ENCODE data around the gene ZNF681.
"Not testable (repeated sequence)": the region's sequence is repeated elsewhere in the genome, so short reads cannot be mapped to it uniquely, and the experiment has no call there.

Gene ZNF681

DNA sequence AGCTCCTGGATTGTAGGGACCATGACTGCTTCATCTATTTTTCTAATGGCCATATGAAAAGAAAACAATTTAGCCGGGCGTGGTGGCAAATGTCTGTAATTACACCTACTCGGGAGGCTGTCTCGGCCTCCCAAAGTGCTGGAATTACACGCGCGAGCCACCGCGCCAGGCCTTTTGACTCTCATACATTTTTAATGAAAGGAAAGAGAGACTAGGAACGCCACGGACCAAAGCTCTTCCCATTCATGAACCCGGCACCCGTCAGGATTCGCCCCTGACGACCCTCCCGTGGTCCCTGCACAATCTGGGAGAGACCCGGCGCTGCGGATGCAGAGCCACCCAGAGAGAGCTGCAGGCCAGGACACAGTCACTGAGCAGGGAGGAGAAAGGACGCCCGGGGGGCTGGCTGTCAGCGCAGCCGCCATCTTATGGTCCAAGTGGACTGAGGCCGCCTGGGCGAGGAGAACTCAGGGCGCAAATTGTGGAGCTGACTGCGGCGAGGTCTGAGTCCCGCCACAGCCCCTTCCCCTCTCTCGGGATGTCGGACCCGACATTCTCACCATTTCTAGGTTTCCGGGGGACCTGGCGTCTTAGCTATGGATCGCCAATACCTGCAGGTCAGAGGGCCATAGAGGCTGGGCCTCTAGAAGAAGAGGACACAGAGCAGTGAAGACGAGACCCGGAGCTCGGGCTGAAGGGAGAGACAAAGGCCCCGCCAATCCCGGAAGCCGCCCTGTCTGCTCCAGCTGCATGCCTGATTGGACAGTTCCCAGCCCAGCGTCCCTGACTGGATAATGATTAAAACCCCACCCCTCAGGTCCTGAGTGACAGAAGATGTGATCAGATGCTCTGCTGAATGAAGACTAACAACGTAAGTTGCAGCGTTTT lies at the start of gene ZNF681:
Gene ZNF681 (minus strand): TSS at position 705 of the 888 bp plus-strand sequence. CDS start 142 bp downstream, at position 563.
- peak; percentile 85 for DNase-seq (ENCODE audit: low spot score)

DNA sequence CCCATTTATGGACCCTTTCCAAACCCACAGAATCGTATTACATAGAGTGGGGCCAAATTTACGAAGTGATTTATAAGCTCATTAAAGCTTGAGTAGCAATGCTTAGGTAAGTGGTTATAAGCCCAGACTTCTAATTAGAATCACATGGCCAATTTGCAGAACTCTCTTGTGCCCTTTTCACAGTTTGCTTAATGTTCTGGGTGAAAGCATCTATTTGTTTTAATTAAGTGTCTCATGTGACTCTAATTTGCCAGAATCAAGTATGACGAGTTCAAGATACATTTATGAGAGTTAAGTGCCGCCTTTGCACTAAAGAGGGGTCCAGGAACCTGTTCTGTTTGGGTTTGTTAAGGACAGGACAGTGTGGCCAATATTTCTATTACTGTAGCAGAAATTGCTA lies 46.0 kb upstream of the ZNF681 start:
- DNase-seq (ENCODE audit: low spot score): no peak

DNA sequence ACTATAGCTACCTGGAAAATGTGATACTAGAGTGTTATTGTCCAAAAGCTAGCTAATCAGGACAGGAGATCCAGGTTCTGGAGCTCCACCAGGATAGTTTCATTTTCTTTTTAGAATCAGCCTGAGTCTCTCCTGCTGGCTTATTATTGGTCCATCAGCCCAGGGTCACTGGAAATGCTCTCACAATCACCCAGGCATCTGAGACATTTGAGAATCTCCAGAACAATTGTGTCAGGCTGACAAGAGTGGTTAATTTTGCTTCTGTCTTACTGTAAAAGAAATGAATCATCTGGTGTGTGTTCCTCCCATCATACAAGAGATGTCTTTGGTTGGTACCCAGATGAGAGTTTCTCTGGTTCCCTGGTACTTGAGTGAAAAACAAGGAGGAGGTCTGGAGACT lies 43.6 kb upstream of the ZNF681 start:
- DNase-seq (ENCODE audit: low spot score): no peak

DNA sequence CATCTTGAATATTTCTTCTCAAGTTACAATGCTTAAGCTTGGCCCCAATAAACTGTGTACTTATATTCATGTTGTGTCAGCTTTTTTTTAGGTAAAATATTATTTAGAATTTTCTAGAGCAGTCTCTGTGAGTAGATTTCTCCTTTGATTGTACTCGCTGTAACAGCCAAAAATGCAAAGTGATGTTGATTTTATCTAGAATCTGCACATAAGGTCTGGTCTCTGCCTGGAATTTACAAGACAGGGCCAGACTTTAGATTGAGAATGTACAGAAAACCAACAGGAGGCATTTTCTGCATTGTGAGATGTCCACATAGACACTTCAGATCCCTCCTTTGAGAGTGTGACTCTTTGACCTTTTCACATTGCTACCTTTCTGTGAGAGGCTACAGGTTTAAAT lies 43.1 kb upstream of the ZNF681 start:
- no peak for DNase-seq (ENCODE audit: low spot score)

DNA sequence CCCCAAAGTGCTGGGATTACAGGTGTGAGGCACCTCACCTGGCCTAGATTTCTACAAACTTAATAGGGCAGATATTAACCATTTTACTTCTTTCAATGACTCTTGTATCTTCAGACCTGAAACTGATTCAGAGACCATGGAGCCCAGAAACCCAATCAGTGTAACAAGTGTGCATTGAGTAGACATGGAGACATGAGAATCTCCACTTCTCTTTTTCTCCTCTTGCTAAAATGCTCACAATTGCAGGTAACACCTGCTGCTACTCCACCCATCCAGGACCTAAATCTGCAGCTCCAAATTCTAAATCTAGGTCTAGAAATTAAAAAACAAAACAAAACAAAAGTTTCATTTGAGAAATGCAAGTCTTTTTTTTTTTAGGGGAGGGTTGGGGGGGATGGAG lies 42.2 kb upstream of the ZNF681 start:
- DNase-seq (ENCODE audit: low spot score): no peak

DNA sequence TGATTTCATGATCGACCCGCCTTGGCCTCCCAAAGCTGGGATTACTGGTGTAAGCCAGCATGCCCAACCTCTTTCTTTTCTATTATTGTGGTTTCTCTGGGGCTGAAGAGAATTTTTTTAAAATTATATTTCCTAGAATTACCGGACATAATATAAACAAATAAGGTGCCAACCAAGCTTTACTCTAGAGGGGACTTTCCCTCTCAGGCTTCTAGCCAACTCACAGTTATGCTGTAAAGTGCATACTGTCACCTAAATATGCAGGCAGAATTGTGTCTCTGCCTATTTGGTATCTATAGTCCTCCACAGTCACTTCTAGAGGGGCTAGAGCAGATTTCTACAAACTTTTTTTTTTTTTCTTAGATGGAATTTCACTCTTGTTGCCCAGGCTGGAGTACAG lies 41.6 kb upstream of the ZNF681 start:
- no peak for DNase-seq (ENCODE audit: low spot score)

DNA sequence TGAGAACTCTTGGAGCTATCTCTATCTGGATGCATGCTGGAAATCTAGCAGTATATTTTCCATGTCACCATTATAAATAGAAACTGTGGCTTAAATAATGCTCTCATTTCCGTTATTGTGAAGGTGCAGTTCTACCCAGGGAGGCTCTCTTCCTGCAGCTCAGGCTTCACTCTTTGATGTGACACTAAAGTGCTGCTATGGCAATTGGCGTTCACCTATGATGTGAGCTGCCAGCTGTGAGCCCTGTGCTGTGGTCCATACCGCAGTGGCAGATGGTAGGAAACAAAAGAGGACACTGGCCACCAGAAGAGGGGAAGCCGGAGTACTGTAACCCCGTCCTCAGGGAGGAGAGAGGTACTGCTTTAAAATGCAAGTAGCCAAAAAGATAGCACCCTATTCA lies 40.6 kb upstream of the ZNF681 start:
- DNase-seq (ENCODE audit: low spot score): no peak

DNA sequence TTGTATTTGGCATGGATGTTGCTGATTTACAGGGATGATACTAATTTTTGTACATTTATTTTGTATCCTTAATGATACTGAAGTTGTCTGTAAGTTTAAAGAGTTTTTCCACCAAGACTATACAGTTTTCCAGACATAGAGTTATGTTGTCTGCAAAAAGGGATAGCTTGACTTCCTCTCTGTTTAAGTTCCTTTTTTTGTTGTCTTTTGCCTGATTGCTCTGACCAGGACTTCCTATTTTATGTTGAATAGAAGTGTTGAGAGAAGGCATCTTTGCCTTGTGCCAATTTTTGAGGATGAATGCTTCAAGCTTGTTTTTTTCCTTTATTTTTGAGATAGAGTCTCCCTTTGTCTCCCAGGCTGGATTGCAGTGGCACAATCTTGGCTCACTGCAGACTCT lies 36.8 kb upstream of the ZNF681 start:
- DNase-seq (ENCODE audit: low spot score): no peak

DNA sequence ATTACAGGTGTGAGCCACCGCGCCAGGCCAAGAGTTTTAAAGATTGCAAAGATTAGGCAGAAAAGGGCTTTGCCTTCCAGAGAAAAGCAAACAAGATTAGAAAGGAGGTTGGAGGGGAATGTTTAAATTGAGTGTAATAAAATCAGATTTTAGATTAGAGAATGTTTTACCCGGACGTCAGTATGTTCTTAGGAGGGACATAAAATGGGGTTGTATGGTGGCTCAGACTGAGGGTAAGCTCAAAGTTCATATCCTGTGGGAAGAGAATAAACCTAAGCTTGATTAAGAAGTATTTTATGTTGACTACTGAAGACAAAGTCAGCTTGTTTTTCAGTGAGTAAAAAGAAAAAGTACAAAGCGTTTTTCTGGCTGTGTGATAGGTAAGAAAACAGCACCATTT lies 34.1 kb upstream of the ZNF681 start:
- no peak for DNase-seq (ENCODE audit: low spot score)

DNA sequence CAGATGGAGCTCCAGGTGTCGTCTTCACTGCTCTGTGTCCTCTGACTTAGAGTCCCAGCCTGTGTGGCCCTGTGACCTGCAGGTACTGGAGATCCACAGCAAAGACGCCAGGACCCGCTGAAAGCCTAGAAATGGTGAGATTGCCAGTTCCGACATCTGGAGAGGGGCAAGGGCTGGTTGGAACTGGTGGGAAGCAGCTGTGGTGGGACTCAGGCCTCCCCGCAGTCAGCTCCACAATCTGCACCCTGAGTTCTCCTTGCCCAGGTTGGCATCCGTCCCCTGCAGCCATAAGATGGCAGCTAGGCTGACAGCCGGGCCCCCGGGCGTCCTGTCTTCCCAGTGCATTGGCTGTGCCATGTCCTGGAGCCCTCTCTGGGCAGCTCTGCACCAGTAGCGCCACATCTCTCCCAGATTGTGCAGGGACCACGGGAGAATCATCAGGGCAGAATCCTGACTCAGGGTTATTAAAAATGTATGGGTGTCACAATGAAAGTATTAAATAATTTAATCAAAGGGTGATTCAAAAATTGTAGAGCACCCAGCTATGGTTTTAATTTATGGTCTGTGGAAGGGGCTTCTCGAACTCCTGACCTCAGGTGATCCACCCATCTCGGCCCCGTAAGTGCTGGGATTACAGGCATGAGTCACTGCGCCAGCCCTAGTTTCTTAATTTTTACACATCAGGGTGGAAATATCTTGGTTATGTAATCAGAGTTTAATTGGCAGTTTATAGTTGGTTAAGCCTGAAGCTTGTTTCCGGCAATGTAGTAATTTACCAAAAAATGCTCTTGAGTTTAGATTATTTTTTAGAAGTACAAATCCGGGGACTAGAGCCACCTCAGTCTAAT lies 32.2 kb upstream of the ZNF681 start:
- DNase-seq (ENCODE audit: low spot score): no peak

DNA sequence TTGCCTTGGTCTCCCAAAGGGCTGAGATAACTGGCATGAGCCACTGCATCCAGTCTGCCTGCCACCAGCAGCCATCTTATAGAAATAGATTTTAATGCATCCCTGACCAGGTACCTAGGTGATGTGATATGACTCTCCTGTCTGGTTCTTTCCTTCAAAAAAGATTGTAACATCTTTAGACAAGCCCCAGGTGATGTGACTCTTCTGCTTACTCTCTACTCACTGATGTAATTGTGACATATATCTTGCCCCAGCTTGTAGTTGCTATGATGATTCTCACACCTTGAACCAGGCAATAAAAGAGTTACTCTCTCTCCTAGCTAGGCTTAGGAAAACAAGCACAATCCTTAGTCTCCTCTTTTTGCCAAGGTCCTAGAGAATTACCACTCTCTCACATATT lies 30.6 kb upstream of the ZNF681 start:
- no peak for DNase-seq (ENCODE audit: low spot score)

DNA sequence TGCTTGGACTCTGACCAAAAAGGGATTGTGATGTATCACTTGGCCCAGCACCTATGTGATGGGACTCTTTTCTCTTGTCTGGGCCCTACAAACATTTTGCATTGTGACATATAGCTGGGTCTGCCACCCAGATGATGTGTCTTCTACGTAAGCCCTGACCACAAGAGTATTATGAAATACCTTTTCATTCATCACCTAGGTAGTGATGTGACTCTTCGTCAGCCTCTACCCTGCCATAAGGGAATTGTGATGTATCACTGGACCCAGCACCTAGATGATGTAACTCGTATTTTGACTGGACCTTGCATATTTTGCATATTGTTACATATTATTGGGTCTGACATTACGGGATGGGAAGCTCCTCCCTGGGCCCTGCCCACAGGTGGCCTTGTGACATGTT lies 29.7 kb upstream of the ZNF681 start:
- DNase-seq (ENCODE audit: low spot score): no peak

DNA sequence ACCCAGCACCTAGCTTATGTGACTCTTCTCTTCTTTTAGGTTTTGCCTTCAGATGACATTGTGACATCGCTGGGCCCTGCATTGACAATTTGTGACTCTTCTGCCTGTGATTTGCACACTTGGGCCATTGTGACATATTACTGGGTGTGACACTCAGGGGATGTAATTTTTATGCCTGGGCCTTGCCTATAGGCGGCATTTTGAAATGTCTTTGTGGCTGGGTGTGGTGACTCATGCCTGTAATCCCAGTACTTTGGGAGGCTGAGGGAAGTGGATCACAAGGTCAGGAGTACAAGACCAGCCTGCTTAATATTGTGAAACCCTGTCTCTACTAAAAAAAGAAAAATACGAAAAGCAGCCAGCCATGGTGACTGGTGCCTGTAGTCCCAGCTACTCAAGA lies 28.4 kb upstream of the ZNF681 start:
- DNase-seq (ENCODE audit: low spot score): no peak

DNA sequence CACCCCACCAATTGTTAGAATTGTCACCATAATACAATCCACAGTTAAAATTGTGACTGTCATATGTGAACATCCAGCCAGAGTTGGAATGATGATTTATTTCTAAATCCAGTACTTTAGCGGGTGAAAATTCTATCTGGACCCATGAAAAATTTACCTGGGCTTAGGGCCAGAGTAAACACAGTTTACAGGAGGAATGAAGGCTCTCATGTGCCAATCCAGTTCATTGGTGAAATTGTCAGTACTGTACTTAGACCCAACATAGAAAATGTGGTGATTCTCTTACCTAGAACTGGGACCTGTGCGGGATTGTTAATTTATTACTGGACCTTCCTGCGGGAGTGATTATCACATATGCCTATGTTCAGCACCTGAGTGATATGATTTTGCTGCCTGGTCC lies 27.3 kb upstream of the ZNF681 start:
- no peak for DNase-seq (ENCODE audit: low spot score)

DNA sequence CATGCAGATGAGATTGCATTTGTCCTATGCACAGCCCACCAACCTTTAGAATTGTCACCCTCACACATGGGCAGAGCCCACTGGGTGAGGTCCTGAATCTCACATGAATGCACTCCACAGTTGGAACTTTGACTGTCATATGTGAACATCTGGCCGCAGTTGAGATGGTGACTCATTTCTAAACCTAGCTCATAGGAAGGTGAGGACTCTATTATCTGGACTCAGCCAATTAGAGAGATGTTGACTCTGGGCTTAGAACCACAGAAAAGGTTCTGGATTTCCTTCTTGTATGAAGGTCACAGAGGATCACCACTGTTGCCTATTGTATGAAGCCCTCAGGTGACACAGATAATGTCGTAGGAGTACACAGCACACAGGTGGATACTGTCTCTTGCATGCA lies 25.6 kb upstream of the ZNF681 start:
- DNase-seq (ENCODE audit: low spot score): no peak

DNA sequence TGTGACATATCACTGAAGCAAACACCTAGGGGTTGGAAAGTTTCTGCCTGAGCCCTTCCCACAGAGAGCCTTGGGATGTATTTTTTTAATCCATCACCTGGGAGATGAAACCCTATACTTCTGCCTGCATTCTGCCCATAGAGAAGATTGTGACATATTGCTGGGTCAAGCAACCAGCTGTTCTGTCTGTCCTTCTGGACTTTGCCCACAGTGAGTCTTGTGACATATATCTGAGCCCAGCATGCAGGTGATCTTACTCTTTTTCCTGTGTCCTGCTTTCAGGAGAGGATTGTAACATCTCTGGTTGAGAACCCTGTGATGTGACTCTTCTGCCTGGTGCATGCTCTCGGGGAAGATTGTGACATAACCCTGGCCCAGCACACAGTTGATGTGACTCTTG lies 24.9 kb upstream of the ZNF681 start:
- no peak for DNase-seq (ENCODE audit: low spot score)

DNA sequence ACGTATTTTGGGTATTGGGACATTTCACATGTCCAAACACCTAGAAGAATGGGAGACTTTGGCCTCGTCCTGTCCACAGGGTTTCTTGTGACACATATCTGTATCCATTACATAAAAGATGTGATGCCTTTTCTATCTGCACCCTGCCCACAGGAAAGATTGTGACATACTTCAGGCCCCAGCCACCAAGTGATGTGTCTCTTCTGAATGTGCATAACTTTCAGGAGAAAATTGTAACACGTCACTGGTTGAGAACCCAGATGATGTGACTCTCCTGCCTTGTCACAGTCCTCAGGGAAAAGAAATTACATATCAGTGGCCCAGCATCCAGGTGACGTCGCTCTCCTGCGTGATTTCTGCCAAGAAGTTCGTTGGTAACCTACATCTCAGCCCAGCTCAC lies 21.0 kb upstream of the ZNF681 start:
- no peak for DNase-seq (ENCODE audit: low spot score)

DNA sequence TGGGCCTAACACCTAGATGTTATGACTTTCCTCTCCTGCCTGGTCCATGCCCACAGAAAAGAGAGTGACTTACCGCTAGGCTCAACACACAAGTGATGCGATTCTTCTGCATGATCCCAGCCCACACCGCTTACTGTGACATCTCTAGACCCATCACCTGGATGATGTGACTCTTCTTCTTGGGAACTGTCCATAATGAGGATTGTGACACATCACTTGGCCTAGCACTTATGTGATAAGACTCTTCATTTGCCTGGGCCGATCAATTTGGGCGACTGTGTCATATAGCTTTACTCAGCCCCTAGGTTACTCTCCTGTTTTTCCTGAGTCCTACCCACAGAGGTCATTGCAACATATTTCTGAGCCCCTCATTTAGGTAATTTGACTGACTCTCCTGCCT lies 19.9 kb upstream of the ZNF681 start:
- DNase-seq (ENCODE audit: low spot score): no peak

DNA sequence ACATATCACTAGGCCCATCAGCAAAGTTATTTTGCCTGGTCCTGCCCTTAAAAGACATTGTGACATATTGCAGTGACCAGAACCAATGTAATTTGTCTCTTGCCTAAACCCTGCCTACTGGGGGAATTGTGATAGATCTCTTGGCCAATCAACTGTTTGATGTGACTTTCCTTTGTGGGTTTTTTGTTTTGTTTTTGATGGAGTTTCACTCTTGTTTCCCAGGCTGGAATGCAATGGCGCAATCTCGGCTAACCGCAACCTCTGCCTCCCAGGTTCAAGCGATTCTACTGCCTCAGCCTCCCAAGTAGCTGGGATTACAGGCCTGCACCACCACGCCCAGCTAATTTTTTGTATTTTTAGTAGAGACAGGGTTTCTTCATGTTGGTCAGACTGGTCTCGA lies 19.3 kb upstream of the ZNF681 start:
- not testable (repeated sequence) for DNase-seq (ENCODE audit: low spot score)

DNA sequence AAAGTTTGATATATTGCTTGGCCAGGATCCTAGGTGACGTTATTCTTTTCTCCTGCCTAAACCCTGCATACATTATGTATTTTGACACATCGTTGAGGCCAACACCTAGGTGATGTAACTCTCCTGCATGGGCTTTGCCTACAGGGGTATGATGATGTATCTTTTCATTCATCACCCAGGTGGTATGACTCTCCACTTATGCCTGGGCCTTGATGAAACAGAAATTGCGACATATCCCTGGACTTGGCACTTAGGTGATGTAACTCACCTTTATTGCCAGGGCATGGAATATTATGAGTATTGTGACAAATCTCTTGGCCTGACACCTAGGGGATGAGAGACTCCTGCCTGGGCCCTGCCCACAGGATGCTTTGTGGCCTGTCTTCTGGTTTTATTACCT lies 18.5 kb upstream of the ZNF681 start:
- DNase-seq (ENCODE audit: low spot score): no peak

DNA sequence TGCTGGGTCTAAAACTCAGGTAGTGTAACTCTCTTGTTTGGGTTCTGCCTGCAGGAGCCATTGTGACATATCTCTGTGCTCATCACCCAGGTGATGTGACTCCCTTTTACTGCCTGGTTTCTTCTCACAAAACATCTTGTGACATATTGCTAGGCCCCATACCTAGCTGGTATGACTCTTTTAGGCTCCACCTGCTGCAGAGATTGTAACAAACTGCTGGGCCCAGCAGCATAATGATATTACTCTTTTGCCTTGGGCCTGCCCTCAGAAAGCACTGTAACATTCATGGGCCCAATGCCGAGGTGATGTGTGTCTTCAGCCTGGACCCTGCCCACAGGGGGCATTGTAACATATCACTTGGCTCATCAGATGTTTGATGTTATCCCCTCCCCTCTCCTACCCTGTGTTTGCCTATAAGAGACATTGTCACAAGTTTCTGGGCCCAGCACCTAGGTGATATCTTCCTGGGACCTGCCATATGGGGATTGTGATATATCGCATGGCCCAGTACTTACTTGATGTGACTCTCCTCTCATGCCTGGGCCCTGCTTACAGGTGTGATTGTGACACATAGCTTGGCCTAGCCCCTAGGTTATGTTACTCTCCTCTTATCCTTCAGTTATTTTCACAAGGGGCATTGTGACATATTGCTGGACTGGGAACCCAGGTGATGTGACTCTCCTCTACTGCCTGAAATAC lies 18.0 kb upstream of the ZNF681 start:
- no peak for DNase-seq (ENCODE audit: low spot score)

DNA sequence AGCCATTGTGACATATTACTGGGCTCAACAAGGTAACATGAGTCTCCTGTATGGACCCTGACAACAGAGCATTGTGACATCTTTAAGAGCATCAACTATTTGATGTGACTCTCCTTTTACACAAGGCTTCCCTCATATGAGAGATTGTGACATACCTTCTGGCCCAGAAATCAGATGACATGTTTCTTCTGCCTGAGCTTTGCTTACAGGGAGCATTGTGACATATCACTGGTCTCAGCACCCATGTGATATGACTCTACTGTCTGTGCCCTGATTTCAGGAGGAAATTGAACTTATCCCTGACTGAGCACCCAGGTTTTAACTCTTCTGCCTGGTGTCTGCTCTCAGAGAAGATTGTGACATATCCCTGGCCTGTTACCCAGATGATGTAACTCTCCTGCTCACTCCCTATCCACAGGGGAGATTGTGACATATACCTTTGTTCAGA lies 15.9 kb upstream of the ZNF681 start:
- no peak for DNase-seq (ENCODE audit: low spot score)

DNA sequence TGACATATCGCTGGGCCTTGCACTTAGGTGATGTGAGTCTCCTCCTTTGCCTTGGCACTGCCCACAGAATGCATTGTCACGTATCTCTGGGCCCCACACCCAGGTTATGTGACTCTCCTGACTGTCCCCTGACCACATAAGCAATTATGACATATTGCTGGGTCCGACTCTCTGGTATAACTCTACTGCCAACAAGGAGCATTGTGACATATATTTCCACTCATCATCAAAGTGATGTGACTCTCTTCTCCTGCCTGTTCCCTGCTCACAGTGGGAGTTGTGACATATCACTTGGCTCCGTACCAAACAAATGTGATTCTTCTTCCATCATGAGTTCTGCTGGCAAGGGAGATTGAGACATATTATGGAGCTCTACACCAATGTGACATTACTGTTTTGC lies 15.4 kb upstream of the ZNF681 start:
- DNase-seq (ENCODE audit: low spot score): no peak

All from ecto neural progenitor cell (in vitro differentiated cells).